Activated naive CD4-positive, alpha-beta T cell treated with Interleukin-2 at 50 U/mL for 16 hours (primary cell): ENCODE measurements around the gene NEURL1B.
"Not testable (repeated sequence)": the region's sequence is repeated elsewhere in the genome, so short reads cannot be mapped to it uniquely, and the experiment has no call there.

ENCODE experiments used
- DNase-seq: peaks from one replicate; pipeline ENCODE4 v3.0.0-alpha.2; 2020

NEURL1B gene

GRCh38 chr5:172659570-172659908 is 18.5 kb downstream of the NEURL1B start:
- no peak for DNase-seq

- DNase-seq = no peak
Measured at GRCh38 chr5:172659909-172660628, 19.0 kb downstream of the NEURL1B start.

- no peak for DNase-seq
Measured at GRCh38 chr5:172660974-172661373, 19.9 kb downstream of the NEURL1B start.

GRCh38 chr5:172661526-172661925 is 20.5 kb downstream of the NEURL1B start:
- DNase-seq = no peak

- DNase-seq = no peak
Measured at GRCh38 chr5:172662596-172662995, 21.5 kb downstream of the NEURL1B start.

GRCh38 chr5:172664018-172664417 is 23.0 kb downstream of the NEURL1B start:
- DNase-seq = no peak

GRCh38 chr5:172664681-172665541 is 23.8 kb downstream of the NEURL1B start:
- no peak for DNase-seq

GRCh38 chr5:172666251-172666650 is 25.2 kb downstream of the NEURL1B start:
- DNase-seq = no peak

GRCh38 chr5:172667786-172668593 is 26.9 kb downstream of the NEURL1B start:
- DNase-seq = no peak

GRCh38 chr5:172668594-172669071 is 27.6 kb downstream of the NEURL1B start:
- DNase-seq = no peak

GRCh38 chr5:172669386-172670004 is 28.4 kb downstream of the NEURL1B start:
- no peak for DNase-seq

- DNase-seq = no peak
Measured at GRCh38 chr5:172670005-172670402, 28.9 kb downstream of the NEURL1B start.

GRCh38 chr5:172670444-172670843 is 29.4 kb downstream of the NEURL1B start:
- DNase-seq = no peak

GRCh38 chr5:172671091-172671490 is 30.0 kb downstream of the NEURL1B start:
- no peak for DNase-seq

GRCh38 chr5:172672681-172673080 is 31.6 kb downstream of the NEURL1B start:
- DNase-seq = no peak

GRCh38 chr5:172674155-172674554 is 33.1 kb downstream of the NEURL1B start:
- DNase-seq = no peak

GRCh38 chr5:172676914-172677475 is 35.9 kb downstream of the NEURL1B start:
- DNase-seq = no peak

GRCh38 chr5:172678362-172678874 is 37.4 kb downstream of the NEURL1B start:
- not testable (repeated sequence) for DNase-seq

- DNase-seq = no peak
Measured at GRCh38 chr5:172678902-172679301, 37.8 kb downstream of the NEURL1B start.

- no peak for DNase-seq
Measured at GRCh38 chr5:172679628-172680212, 38.7 kb downstream of the NEURL1B start.

GRCh38 chr5:172680921-172681320 is 39.9 kb downstream of the NEURL1B start:
- DNase-seq = no peak

- no peak for DNase-seq
Measured at GRCh38 chr5:172681421-172681820, 40.4 kb downstream of the NEURL1B start.
